ENCODE results near the gene DMXL2.

DNA sequence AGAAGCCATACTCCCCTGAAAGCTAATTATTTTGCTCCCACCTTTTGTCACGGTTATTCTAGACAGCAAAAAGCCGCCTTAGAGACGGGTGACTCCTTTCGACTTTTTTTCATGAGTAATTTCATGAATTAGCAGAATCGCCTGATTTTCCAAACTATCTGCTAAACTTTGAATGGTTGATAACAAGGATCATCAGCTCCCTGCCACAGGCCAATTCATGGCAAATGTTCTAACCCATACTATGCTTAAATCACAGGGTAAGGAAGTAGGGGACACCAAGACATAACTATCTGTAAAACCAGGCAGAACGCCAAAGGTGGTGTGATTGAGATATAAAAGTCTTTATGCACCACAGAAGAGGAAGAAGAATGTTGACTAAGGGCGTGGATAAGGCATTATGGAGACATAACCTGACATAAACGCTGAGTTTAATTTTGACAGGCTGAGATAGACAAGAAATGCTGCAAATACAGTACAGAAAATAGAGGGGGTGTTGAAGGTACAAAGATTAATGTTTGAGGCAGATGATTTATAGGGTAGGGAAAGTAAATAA lies 891 bp upstream of the DMXL2 start:
- TF ChIP-seq CTCF (IDR thresholded peaks at IDR 0.05) (no peak), POLR2A (IDR thresholded peaks at IDR 0.05) (no peak)
